ENCODE measurements around the gene MYF6.

DNA sequence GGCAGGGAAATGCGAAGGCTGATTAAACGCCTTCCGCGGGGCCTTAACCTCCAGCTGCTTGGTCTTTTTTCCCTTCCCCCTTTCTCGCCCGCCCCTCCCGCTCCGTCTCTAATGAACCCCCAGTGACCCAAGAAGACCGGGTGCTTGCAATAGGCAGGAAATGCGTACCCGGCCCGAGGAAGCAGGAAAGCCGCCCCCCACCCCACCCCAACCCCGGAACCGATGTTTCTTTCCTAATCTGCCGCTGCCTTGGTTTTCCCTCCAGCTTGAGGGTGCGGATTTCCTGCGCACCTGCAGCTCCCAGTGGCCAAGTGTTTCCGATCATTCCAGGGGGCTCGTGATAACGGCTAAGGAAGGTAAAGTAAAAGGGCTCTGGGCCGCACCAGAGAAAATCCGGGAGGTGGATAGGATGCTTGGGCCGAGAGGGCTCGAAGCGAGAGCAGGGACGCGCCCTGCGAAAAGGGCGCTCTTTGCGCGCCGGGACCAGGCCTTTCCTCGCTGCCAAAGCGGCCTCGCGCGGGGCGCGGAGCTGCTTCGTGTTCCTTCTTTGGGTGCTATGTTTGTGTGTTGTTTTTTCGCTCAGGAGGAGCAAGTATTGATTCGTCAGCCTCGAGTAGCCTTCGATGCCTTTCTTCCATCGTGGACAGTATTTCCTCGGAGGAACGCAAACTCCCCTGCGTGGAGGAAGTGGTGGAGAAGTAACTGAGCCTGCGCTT is 983 bp downstream of the MYF6 start:
- no peak for TF ChIP-seq EZH2 (IDR thresholded peaks at IDR 0.05; ENCODE audit: borderline replicate concordance)
- TF ChIP-seq, protein P1, sequence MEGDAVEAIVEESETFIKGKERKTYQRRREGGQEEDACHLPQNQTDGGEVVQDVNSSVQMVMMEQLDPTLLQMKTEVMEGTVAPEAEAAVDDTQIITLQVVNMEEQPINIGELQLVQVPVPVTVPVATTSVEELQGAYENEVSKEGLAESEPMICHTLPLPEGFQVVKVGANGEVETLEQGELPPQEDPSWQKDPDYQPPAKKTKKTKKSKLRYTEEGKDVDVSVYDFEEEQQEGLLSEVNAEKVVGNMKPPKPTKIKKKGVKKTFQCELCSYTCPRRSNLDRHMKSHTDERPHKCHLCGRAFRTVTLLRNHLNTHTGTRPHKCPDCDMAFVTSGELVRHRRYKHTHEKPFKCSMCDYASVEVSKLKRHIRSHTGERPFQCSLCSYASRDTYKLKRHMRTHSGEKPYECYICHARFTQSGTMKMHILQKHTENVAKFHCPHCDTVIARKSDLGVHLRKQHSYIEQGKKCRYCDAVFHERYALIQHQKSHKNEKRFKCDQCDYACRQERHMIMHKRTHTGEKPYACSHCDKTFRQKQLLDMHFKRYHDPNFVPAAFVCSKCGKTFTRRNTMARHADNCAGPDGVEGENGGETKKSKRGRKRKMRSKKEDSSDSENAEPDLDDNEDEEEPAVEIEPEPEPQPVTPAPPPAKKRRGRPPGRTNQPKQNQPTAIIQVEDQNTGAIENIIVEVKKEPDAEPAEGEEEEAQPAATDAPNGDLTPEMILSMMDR (IDR thresholded peaks at IDR 0.05; ENCODE audit: poor library complexity), result no peak
- TF ChIP-seq EZH2phosphoT487 (IDR thresholded peaks at IDR 0.05; ENCODE audit: low read depth, severe bottlenecking, unreplicated experiment), result no peak
